OCI-LY3 (cell line): ENCODE measurements around the gene PIGL.

Source experiments
- CTCF ChIP-seq: fragments of 200-600, 300-600 bp; sonication (generic); IDR thresholded peaks from 2 replicates; pipeline ENCODE4 v1.5.1; 2014; ENCODE audit warnings: antibody characterized with exemption, low read length, low read depth
- EZH2phosphoT487 ChIP-seq: fragments of 200-600 bp; shearing (Covaris generic); IDR thresholded peaks from 2 replicates; pipeline ENCODE4 v1.6.1; 2018; ENCODE audit warnings: antibody characterized with exemption, mixed run types, low read depth

- TF ChIP-seq EZH2phosphoT487 = no peak
- TF ChIP-seq CTCF = no peak
Measured at GRCh38 chr17:16217002-16217635, at the start of gene PIGL.
